Adrenal gland (tissue), 5 donors: Measurements from ENCODE around the gene DKC1.

Experiments
- POLR2A ChIP-seq, 2 donors: fragments of 450-650 bp; IDR thresholded peaks; one replicate each; pipeline ENCODE4 v1.6.1; 2017; ENCODE audit warnings: antibody characterized with exemption in 2 of 2, mild to moderate bottlenecking in 2 of 2, moderate library complexity in 1 of 2
- TF ChIP-seq, protein P1 (sequence below), 6 experiments: fragments of 450-650 bp in 4 of 6; fragments of 200-600 bp in 2 of 6; sonication (generic) in 1 of 6; IDR thresholded peaks; 1 replicate in 5 of 6; 2 replicates in 1 of 6; pipeline versions ENCODE4 v1.5.1 to v1.8.0; 2016 to 2021; ENCODE audit warnings: antibody characterized with exemption in 6 of 6, mild to moderate bottlenecking in 2 of 6, moderate library complexity in 1 of 6
- donor health status: DM: no; HTN: no; CAD: no.

DNA sequence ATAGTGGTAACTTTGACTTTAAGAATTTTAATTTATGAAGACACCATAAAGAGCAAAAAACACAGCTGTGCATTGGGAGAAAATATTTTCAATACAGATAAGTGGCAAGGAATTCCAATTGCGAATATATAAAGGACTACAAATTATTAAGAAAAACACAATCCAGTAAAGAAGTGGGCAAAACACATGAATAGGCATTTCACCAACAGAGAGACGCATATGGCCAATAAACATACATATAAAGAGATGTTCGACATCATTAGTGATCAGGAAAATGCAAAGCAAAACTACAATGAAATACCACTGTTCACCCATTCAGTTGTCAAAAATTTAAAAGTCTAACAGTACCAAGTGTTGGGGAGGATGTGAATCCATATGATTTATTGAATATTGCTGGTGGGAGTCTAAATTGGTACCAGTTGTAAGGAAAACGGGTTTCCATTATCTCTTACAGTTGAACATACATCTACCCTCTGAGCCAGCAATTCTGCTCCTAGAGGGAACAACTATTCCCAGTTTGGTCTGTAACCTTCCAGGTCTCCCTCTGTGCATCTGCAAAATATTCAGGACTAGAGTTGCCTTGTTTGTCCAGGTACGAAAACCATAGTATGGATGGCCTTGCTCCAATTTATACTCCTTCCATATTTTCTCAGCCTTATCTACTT is 44.3 kb downstream of the DKC1 start:
- TF ChIP-seq, protein P1, sequence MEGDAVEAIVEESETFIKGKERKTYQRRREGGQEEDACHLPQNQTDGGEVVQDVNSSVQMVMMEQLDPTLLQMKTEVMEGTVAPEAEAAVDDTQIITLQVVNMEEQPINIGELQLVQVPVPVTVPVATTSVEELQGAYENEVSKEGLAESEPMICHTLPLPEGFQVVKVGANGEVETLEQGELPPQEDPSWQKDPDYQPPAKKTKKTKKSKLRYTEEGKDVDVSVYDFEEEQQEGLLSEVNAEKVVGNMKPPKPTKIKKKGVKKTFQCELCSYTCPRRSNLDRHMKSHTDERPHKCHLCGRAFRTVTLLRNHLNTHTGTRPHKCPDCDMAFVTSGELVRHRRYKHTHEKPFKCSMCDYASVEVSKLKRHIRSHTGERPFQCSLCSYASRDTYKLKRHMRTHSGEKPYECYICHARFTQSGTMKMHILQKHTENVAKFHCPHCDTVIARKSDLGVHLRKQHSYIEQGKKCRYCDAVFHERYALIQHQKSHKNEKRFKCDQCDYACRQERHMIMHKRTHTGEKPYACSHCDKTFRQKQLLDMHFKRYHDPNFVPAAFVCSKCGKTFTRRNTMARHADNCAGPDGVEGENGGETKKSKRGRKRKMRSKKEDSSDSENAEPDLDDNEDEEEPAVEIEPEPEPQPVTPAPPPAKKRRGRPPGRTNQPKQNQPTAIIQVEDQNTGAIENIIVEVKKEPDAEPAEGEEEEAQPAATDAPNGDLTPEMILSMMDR (IDR thresholded peaks at IDR 0.05) = no peak
- TF ChIP-seq POLR2A (IDR thresholded peaks at IDR 0.05) = no peak
